GM19351 (cell line): ENCODE data around the gene MCM3AP.

Source experiments
- ATAC-seq: cut with Tn5 transposase; IDR thresholded peaks from one replicate; pipeline ENCODE4 v1.9.1; 2021; ENCODE audit warnings: mild to moderate bottlenecking, moderate library complexity; ENCODE audit not compliant: unreplicated experiment

The MCM3AP gene

DNA sequence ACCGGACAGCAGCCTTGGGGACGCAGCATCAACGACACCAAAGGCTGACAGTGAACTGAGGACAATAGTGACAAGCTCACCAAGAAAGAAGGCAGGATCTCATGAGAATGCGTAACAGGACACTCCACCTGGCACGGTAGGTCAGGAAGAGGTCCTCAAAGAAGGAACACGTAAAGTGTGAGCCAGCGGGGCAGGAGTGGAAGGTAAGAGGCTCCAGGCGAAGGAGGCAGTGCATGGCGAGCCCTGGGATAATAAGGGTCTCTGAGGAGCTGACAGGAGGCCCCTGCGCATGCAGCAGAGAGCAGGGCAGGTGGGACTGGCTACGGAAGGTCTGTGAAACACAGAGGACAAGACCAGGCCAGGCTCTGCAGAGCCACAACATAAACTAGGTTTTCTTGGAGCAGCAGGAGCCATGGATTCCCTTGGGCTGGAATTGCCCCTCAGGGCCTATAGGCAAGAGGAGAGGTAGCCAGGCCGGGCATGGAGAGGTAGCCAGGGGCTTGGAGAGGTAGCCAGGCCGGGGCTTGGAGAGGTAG lies 65.1 kb downstream of the MCM3AP start:
- no peak for ATAC-seq

DNA sequence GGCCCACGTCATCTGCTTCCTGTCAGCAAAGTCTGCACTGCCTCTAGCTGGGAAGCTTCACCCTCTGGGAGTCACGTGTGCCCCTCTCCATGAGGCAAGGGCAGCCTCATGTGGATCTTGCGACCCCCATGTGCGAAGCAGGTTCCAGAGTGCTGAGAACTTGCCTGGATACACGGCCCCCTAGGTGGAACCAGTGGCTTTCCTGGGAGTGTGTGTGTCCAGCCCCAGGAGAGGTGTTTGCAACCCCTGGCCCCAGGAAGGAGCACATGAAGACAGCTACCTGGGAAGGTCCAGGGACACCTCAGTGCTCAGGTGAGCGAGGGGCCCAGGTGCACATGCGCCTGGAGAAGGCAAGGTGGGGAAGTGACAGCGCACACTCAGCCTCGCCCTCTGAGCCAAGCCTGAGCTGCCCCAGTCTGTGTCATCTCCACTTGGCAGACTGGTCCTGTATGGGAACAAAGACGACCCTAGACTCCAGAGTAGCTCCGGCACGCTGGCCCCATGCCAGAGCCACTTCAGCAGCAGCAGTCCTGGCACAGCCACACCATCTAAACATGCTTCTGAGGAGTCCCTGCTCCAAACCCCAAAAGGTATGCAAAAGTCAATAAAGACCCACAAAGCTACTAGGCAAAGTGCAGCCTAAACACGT lies 65.7 kb downstream of the MCM3AP start:
- no peak for ATAC-seq

GRCh38 chr21:46218906-46219590 lies 66.4 kb downstream of the MCM3AP start:
- ATAC-seq, result no peak

- no peak for ATAC-seq
These were observed 67.8 kb downstream of the MCM3AP start for GRCh38 chr21:46217511-46218196.

- no peak for ATAC-seq
These were observed 69.2 kb downstream of the MCM3AP start for GRCh38 chr21:46216132-46216747.

- no peak for ATAC-seq
These were observed 69.8 kb downstream of the MCM3AP start for GRCh38 chr21:46215436-46216131.

DNA sequence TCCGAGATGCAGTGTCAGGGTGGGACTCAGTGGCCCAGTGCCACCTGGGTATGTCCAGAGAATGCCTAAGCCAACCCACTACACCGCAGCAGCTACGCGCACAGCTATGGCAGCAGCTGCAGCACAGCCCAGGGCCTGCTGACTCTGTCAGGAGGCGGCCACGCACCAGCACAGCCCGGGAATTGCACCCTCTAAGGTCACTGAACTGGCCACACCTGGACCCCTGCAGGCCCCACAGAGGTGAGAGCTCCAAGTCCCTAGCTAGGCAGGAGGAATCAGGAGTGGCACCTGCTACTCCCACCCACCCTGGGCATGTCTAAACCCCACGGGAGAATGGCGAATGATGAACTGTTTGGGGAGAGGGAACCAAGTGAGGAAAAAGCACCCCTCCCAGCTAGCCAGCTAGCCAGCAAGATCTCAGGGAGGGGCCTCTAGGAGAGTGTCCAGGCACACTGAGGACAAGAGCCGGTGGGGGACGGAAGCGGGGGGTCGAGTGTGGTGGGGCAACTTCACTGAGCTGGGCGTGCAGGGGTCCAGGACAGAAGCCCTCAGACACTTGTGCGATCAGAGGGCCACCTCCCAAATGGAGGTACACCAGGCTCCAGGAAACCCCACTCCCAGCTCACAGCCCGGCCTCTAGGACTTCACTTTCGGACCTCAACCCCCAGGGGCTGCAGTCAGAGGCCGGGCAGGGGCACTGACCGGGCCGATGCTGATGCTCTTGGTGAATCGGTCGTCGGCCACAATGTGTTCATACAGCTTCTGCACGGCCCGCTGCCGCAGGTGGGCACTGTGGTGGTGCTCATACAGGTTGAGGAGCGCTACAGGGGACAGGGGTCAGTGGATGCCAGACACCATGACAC lies 70.7 kb downstream of the MCM3AP start:
- no peak for ATAC-seq

GRCh38 chr21:46213620-46214286 lies 71.7 kb downstream of the MCM3AP start:
- no peak for ATAC-seq

DNA sequence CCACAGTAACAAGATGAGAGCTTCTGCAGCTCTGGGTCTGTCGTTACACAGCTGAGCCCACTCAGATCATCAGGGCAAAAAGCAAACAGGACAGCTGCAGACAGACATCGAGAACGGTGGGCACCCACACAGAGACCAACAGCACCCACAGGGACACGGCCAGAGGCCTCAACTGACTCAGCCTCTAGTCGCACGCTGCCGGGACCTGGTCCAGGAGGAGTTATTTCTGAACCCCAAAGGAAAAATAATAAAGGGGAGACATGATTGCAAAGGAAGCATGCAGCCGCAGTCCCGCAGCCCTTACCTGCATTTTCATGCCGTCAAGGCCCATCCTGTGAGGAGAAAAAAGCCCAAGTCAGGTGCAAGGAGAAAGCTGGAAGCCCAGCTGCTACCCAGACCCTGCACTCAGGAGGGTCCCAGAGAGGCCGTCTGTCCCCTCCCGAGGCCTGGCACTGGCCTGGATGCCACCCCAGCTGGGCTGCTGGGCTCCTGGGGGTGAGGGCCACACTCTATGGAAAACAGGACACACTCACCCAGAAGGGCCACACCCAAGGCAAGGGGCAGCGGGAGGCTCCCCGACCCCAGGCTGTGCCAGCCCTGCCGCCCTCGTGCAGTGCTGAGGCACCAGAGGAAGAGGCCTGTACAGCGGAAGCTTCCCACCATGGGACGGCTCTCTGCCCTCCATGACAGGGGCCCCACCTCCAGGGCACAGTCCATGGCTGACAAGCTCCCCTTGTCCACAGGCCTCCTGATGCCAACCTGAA lies 72.5 kb downstream of the MCM3AP start:
- ATAC-seq, result no peak

DNA sequence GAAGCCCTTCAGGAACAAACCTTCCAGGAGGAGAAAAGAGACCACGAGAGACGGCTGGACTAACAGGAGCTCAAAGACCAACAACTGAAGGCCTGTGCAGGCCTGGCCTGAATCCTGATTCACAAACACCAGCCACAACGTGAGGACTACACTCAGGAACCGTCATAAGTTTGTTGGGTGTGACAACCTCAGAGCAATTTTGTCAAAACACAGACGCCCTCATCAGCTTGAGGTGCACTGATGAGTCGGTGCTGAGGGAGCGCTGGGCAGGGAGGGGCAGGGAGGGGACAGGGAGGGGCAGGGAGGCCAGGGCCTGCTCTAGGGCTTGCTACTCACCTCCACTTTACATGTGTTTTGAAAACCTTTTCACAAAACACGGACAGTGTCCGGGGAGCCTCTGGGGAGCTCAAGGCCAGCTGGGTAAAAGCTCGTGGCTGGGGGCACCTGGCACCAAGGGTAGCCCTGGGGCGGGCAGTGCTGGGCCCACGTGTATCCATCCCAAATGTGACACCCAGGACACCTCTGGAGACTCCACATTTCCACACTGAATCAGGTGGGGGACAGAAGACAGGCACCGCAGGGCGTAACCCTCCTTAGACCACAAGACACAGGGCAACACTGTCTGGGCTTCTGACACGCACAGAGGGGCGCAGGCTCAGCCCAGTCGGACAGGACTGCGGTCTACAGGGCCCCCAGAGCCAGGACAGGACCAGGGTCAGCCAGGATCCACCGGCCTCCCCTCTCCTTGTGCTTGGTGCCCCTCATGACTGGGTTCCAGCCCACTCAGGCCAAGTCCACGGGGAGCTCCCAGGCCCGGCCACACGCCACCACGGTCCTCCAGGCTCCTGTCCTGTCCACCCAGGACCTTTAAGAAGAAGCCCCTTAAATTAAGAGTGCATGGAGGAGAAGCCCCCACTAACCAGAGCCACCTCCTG lies 73.4 kb downstream of the MCM3AP start:
- ATAC-seq, result no peak

DNA sequence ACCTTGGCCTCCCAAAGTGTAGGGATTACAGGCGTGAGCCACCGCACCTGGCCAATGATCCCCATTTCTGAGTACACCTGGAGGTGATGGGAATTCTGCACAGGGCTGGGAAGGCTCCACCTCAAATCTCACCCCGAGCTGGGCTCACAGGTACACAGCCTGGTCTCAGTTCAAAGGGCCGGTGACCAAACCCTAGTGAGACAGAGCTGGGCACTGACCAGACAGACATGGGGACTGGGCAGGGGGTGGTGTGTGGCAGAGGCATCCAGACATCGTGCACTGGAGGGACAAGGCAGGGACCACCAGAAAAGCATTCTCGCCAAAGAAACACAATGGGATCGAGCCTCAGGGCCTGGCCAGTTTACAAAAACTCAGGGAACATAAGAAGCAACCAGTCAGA lies 74.0 kb downstream of the MCM3AP start:
- ATAC-seq, result no peak

DNA sequence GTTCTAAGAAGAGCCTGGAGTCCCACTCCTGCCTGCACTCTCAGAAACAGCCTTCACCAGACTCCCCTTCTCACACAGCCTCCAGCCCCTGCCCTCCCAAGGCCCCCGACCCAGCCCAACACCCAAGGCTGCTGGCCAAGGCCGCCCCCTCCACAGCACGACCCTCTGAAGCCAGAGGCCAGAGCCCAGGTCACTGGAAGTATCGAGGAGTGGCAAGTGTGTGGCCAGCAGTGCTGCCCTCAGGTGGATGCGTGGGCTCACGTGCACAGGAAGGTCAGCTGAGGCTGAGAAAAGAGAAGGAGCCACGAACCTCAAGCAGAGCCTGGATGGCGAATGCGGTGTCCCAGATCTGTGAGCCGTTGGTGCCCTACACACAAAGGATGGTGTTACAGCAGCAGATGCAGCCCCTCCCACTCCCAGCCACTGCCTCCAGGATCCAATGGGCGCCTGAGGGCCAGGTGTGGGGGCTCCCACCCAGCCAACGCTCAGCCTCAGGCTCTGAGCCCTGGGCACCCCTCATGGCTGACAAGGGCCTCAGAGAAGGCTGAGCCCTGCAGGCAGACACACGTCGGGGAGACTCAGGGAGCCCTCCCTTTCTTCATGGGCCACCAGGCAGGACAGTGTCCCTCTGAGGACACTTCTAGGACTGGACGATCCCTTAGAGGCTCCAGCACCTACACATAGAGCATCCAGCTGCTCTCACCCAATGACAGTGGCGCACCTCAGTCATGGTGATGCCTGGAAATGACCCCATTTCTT lies 74.9 kb downstream of the MCM3AP start:
- ATAC-seq, result no peak

- no peak for ATAC-seq
These were observed 76.4 kb downstream of the MCM3AP start for GRCh38 chr21:46208761-46209721.

GRCh38 chr21:46207920-46208591 lies 77.4 kb downstream of the MCM3AP start:
- ATAC-seq, result no peak
